Mammary epithelial cell (primary cell): ENCODE measurements around the gene HADHA.

Experiments used
- CTCF ChIP-seq, 2 donors: IDR thresholded peaks in 1 of 2; conservative IDR thresholded peaks in 1 of 2; 2 replicates each; pipeline ENCODE4 v1.5.1; 2011 to 2012; ENCODE audit warnings: inconsistent platforms in 2 of 2, low read length in 2 of 2, mild to moderate bottlenecking in 2 of 2, control low read depth in 1 of 2, low read depth in 1 of 2; ENCODE audit not compliant: insufficient read depth in 1 of 2; ENCODE audit errors: extremely low read depth in 1 of 2
- EZH2 ChIP-seq: IDR thresholded peaks from 2 replicates; pipeline ENCODE4 v1.6.1; 2012; ENCODE audit warnings: low read length, inconsistent platforms, borderline replicate concordance

- TF ChIP-seq CTCF (conservative IDR thresholded peaks at IDR 0.05 in 1 of 2, IDR thresholded peaks at IDR 0.05 in 1 of 2; ENCODE audit: extremely low read depth in 1 of 2, insufficient read depth in 1 of 2, low read depth in 1 of 2, low read length in 2 of 2) (no peak), EZH2 (no peak)
These were observed 47.6 kb downstream of the HADHA start for GRCh38 chr2:26196683-26197418.
